Adipocyte (in vitro differentiated cells): Measurements from ENCODE around the gene PPIP5K2.
A peak's percentile ranks its signal among the peaks of the same experiment; 100 is the strongest.

Experiments
- DNase-seq: peaks from one replicate; pipeline ENCODE4 v3.0.0-alpha.2; 2015; ENCODE audit warnings: low read depth
- H3K27me3 ChIP-seq: replicated peaks from 2 replicates; pipeline ENCODE4 v1.7.0; 2013; ENCODE audit warnings: mild to moderate bottlenecking, low read length, moderate library complexity; ENCODE audit not compliant: control insufficient read depth, insufficient read depth
- H3K36me3 ChIP-seq: 2 replicates; pipeline ENCODE4 v1.7.0; 2013; ENCODE audit warnings: low read length, mild to moderate bottlenecking, moderate library complexity; ENCODE audit not compliant: control insufficient read depth, insufficient read depth, severe bottlenecking
- H3K4me1 ChIP-seq: 2 replicates; pipeline ENCODE4 v1.7.0; 2013; ENCODE audit warnings: mild to moderate bottlenecking, low read length, moderate library complexity; ENCODE audit not compliant: control insufficient read depth, insufficient read depth
- H3K4me3 ChIP-seq: 2 replicates; pipeline ENCODE4 v1.7.0; 2013; ENCODE audit warnings: mild to moderate bottlenecking, low read length, moderate library complexity
- H3K9ac ChIP-seq: 2 replicates; pipeline ENCODE4 v1.7.0; 2013; ENCODE audit warnings: mild to moderate bottlenecking, low read length, moderate library complexity
- H3K9me3 ChIP-seq: 2 replicates; pipeline ENCODE4 v1.7.0; 2013; ENCODE audit warnings: mild to moderate bottlenecking, low read length, moderate library complexity; ENCODE audit not compliant: control insufficient read depth

Gene PPIP5K2

GRCh38 chr5:103101079-103101750, 18.9 kb upstream of the PPIP5K2 start:
- no peak for DNase-seq
- Histone ChIP-seq H3K4me1 (no peaks in the 10 kb centered on the region), H3K4me3 (no peak overlapping the region)

GRCh38 chr5:103102234-103102633, 17.9 kb upstream of the PPIP5K2 start:
- Histone ChIP-seq H3K9me3 (no peaks in the 10 kb centered on the region), H3K36me3 (peaks cover 33% of the 10 kb centered on the region), H3K9ac (no peak overlapping the region), H3K4me3 (no peak overlapping the region), H3K27me3 (no peaks in the 10 kb centered on the region), H3K4me1 (no peaks in the 10 kb centered on the region)
- no peak for DNase-seq

More at GRCh38 chr5:103101079-103101750, 18.9 kb upstream of the PPIP5K2 start:
- Histone ChIP-seq H3K9ac (no peak overlapping the region), H3K27me3 (no peaks in the 10 kb centered on the region), H3K9me3 (no peaks in the 10 kb centered on the region), H3K36me3 (peaks cover 37% of the 10 kb centered on the region)

- Histone ChIP-seq H3K4me1 (no peaks in the 10 kb centered on the region), H3K9ac (no peak overlapping the region), H3K36me3 (peaks cover 12% of the 10 kb centered on the region), H3K9me3 (no peaks in the 10 kb centered on the region), H3K4me3 (no peak overlapping the region), H3K27me3 (no peaks in the 10 kb centered on the region)
- DNase-seq, result no peak
Measured at GRCh38 chr5:103108086-103108485, 12.0 kb upstream of the PPIP5K2 start.

GRCh38 chr5:103109277-103109676, 10.8 kb upstream of the PPIP5K2 start:
- Histone ChIP-seq H3K4me1 (no peaks in the 10 kb centered on the region), H3K27me3 (no peaks in the 10 kb centered on the region), H3K9ac (no peak overlapping the region), H3K36me3 (peaks cover 2% of the 10 kb centered on the region), H3K9me3 (no peaks in the 10 kb centered on the region), H3K4me3 (no peak overlapping the region)
- DNase-seq, result no peak

DNA sequence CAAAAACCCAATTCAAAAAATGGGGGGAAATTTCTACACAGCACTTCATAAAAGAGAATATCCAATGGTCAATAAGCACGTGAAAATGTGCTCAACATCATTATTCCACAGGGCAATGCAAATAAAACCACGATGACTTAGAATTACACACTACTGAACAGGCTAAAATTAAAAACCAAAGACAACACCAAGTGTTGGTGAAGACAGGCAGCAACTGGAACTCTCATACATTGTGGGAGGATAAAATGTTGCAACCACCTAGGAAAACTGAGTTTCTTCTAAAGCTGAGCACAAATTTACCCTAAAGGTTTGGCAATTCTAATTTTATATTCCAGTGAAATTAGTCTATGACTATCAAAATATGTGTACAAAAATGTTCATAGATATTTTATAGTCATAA, 9.7 kb upstream of the PPIP5K2 start:
- Histone ChIP-seq H3K4me1 (no peaks in the 10 kb centered on the region), H3K9ac (no peak overlapping the region), H3K4me3 (no peak overlapping the region), H3K9me3 (no peaks in the 10 kb centered on the region), H3K36me3 (no peaks in the 10 kb centered on the region), H3K27me3 (no peaks in the 10 kb centered on the region)
- no peak for DNase-seq

- H3K9me3 ChIP-seq, result no peaks in the 10 kb centered on the region
- no peak overlapping the region for H3K4me3 ChIP-seq
- H3K27me3 ChIP-seq, result no peaks in the 10 kb centered on the region
- no peaks in the 10 kb centered on the region for H3K36me3 ChIP-seq
- no peaks in the 10 kb centered on the region for H3K4me1 ChIP-seq
- DNase-seq, result no peak
- H3K9ac ChIP-seq, result no peak overlapping the region
Measured at GRCh38 chr5:103111468-103111867, 8.6 kb upstream of the PPIP5K2 start.

DNA sequence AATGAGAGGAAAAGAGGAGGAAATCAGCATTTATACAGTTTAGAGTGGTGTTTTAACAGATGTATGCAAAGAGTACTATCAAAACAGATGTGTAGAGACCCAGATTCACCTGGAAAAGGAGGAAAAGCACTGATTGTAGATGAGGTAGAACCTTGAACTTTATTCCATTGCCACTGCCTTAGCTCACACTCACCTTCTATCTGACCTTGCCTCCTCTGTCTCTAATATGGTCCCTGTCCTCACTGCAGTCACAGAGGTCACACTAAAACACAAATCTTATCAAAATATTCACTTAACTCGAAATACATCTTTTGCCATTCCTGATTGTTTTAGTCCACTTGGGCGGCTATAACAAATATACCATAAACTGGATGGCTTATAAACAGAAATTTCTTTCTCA, 7.2 kb upstream of the PPIP5K2 start:
- Histone ChIP-seq H3K9me3 (no peaks in the 10 kb centered on the region), H3K27me3 (no peaks in the 10 kb centered on the region), H3K9ac (no peak overlapping the region), H3K36me3 (no peaks in the 10 kb centered on the region), H3K4me3 (no peak overlapping the region), H3K4me1 (peaks cover 8% of the 10 kb centered on the region)
- DNase-seq, result no peak

DNA sequence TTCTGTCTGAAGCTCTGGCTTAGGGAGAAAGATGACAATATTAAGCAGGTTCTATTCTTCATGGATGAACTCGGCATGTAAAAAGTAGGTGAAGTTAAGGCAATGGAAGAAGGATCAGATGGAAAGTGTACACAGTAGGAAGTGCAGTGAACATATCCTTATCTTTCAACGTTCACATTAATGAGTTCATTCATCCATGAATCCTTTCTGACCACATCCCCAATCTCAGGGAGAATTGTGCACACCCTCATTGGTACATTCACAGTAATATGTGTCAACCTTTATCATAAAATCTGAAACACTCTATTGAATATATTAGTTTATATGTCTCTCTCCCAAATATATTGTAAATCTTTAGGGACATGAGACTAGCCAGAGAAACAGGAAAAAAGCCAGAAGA, 5.7 kb upstream of the PPIP5K2 start:
- Histone ChIP-seq H3K36me3 (no peaks in the 10 kb centered on the region), H3K4me3 (no peak overlapping the region), H3K9ac (no peak overlapping the region), H3K27me3 (no peaks in the 10 kb centered on the region), H3K4me1 (peaks cover 16% of the 10 kb centered on the region), H3K9me3 (no peaks in the 10 kb centered on the region)
- no peak for DNase-seq

DNA sequence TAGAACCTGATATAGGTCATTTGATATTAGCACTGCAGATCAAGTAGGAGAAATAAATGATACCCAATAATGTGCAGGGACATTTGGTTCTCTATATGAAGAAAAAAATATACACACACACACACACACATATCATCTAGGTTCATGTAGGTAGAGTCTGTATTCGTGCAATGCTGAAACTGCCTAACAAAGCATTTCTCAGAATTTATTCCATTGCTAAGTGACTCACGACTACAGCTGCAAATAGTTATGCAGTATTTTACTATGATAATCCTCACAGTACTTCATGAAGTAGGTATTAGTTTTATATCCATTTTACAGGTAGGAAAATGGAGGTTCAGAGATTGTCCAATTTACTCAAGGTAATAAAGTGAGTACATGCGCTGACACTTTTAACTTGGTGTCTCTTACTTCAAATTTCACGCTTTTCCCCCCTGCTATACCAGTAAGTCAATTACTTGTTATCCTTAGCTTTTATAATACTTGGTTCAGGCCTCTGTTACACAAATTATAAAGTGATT, 2.6 kb upstream of the PPIP5K2 start:
- Histone ChIP-seq H3K4me3 (no peak overlapping the region), H3K9ac (no peak overlapping the region), H3K27me3 (no peaks in the 10 kb centered on the region), H3K9me3 (no peaks in the 10 kb centered on the region), H3K36me3 (no peaks in the 10 kb centered on the region), H3K4me1 (peaks cover 26% of the 10 kb centered on the region)
- DNase-seq, result no peak

DNA sequence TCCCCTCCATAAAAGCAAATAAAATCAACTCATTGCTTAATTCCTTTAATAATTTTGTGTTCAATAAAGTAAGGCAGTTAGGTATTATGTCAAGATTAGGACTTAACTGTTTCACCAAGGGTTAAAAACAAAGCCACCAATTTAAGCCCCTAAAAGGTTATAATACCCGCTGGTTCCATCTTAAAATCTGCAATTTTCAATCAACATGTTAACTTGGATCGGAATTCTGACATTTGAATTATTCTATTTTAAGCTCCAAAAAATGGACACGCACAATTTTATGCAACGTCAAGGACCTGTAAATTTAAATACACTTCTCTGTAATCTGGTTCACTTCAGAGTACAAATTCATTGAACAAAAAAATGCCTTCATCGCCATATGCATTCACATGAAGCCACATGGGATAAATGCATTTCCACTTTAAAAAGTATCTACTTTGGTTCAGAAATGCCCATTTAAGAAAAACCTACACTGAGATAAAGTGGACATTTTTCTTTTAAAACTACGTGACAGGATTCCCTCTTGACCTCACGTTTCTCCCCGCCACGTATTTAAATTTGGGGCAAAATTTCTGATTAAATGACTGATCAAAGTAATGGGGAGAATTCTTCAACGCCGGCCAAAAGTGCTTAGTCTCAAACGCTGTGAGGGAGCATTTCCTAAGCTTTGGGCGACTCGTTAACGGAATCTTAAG, 884 bp upstream of the PPIP5K2 start:
- Histone ChIP-seq H3K4me3 (peak overlapping the region; percentile 95), H3K36me3 (no peaks in the 10 kb centered on the region), H3K9ac (peak overlapping the region; percentile 97), H3K27me3 (no peaks in the 10 kb centered on the region), H3K9me3 (no peaks in the 10 kb centered on the region), H3K4me1 (peaks cover 26% of the 10 kb centered on the region)
- DNase-seq, result peak; percentile 49

- peak; percentile 37 for DNase-seq
- Histone ChIP-seq H3K9me3 (no peaks in the 10 kb centered on the region), H3K9ac (peak overlapping the region; percentile 97), H3K4me3 (peak overlapping the region; percentile 95), H3K4me1 (peaks cover 26% of the 10 kb centered on the region), H3K36me3 (no peaks in the 10 kb centered on the region), H3K27me3 (no peaks in the 10 kb centered on the region)
Measured at GRCh38 chr5:103120607-103121200, 603 bp downstream of the PPIP5K2 start.
